NT2/D1 (cell line): Measurements from ENCODE around the gene MSL3.

Source experiments
- YY1 ChIP-seq: IDR thresholded peaks from 2 replicates; pipeline ENCODE4 v1.6.1; 2011; ENCODE audit not compliant: insufficient read length, insufficient read depth
- ZNF274 ChIP-seq: IDR thresholded peaks from 2 replicates; pipeline ENCODE4 v1.6.1; 2011; ENCODE audit warnings: mild to moderate bottlenecking, low read depth, low read length

GRCh38 chrX:11739776-11740175 lies 18.3 kb upstream of the MSL3 start:
- TF ChIP-seq YY1 (no peak), ZNF274 (no peak)
